Measurements from ENCODE around the gene RTN4R.
"Not testable (repeated sequence)": the region's sequence is repeated elsewhere in the genome, so short reads cannot be mapped to it uniquely, and the experiment has no call there.

Gene RTN4R

GRCh38 chr22:20276468-20276867 lies 8.3 kb upstream of the RTN4R start:
- in situ Hi-C loops (cut with HindIII; ENCODE audit: low pct_ligation_motif_present, low pct_unique_long_range_greater_than_20kb, low sequenced_read_pairs): no loop called here
- DNase-seq: no peak

- in situ Hi-C loops (cut with HindIII; ENCODE audit: low pct_ligation_motif_present, low pct_unique_long_range_greater_than_20kb, low sequenced_read_pairs): no loop called here
- DNase-seq: no peak
Measured at GRCh38 chr22:20275836-20276235, 7.7 kb upstream of the RTN4R start.

GRCh38 chr22:20275325-20275724 lies 7.2 kb upstream of the RTN4R start:
- DNase-seq; in situ Hi-C loops (cut with HindIII; ENCODE audit: low pct_ligation_motif_present, low pct_unique_long_range_greater_than_20kb, low sequenced_read_pairs): not testable (repeated sequence)

GRCh38 chr22:20274374-20274773 lies 6.3 kb upstream of the RTN4R start:
- DNase-seq; in situ Hi-C loops (cut with HindIII; ENCODE audit: low pct_ligation_motif_present, low pct_unique_long_range_greater_than_20kb, low sequenced_read_pairs): not testable (repeated sequence)

GRCh38 chr22:20273758-20274181 lies 5.7 kb upstream of the RTN4R start:
- in situ Hi-C loops (cut with HindIII; ENCODE audit: low pct_ligation_motif_present, low pct_unique_long_range_greater_than_20kb, low sequenced_read_pairs): no loop called here
- no peak for DNase-seq

- in situ Hi-C loops (cut with HindIII; ENCODE audit: low pct_ligation_motif_present, low pct_unique_long_range_greater_than_20kb, low sequenced_read_pairs): no loop called here
- DNase-seq: no peak
Measured at GRCh38 chr22:20272700-20273099, 4.6 kb upstream of the RTN4R start.

- no peak for DNase-seq
- in situ Hi-C loops (cut with HindIII; ENCODE audit: low pct_ligation_motif_present, low pct_unique_long_range_greater_than_20kb, low sequenced_read_pairs): no loop called here
Measured at GRCh38 chr22:20272174-20272573, 4.1 kb upstream of the RTN4R start.

GRCh38 chr22:20271114-20271994 lies 3.2 kb upstream of the RTN4R start:
- DNase-seq: no peak
- in situ Hi-C loops (cut with HindIII; ENCODE audit: low pct_ligation_motif_present, low pct_unique_long_range_greater_than_20kb, low sequenced_read_pairs): no loop called here

- DNase-seq; in situ Hi-C loops (cut with HindIII; ENCODE audit: low pct_ligation_motif_present, low pct_unique_long_range_greater_than_20kb, low sequenced_read_pairs): not testable (repeated sequence)
Measured at GRCh38 chr22:20270190-20271113, 2.3 kb upstream of the RTN4R start.

GRCh38 chr22:20269673-20270072 lies 1.6 kb upstream of the RTN4R start:
- in situ Hi-C loops (cut with HindIII; ENCODE audit: low pct_ligation_motif_present, low pct_unique_long_range_greater_than_20kb, low sequenced_read_pairs); DNase-seq: not testable (repeated sequence)

- in situ Hi-C loops (cut with HindIII; ENCODE audit: low pct_ligation_motif_present, low pct_unique_long_range_greater_than_20kb, low sequenced_read_pairs); DNase-seq: not testable (repeated sequence)
Measured at GRCh38 chr22:20269201-20269600, 1.1 kb upstream of the RTN4R start.

- peak; percentile 32 for DNase-seq
- in situ Hi-C loops (cut with HindIII; ENCODE audit: low pct_ligation_motif_present, low pct_unique_long_range_greater_than_20kb, low sequenced_read_pairs): no loop called here
Measured at GRCh38 chr22:20267441-20268278, 458 bp downstream of the RTN4R start.

GRCh38 chr22:20266667-20267440 lies 1.3 kb downstream of the RTN4R start:
- in situ Hi-C loops (cut with HindIII; ENCODE audit: low pct_ligation_motif_present, low pct_unique_long_range_greater_than_20kb, low sequenced_read_pairs); DNase-seq: not testable (repeated sequence)

- DNase-seq; in situ Hi-C loops (cut with HindIII; ENCODE audit: low pct_ligation_motif_present, low pct_unique_long_range_greater_than_20kb, low sequenced_read_pairs): not testable (repeated sequence)
Measured at GRCh38 chr22:20265772-20266666, 2.1 kb downstream of the RTN4R start.

GRCh38 chr22:20264614-20265452 lies 3.3 kb downstream of the RTN4R start:
- no peak for DNase-seq
- in situ Hi-C loops (cut with HindIII; ENCODE audit: low pct_ligation_motif_present, low pct_unique_long_range_greater_than_20kb, low sequenced_read_pairs): no loop called here

Data from ACHN (cell line).